Activated CD4-positive, alpha-beta T cell treated with anti-CD3 and anti-CD28 coated beads, Interleukin-2, amount 50 U/mL, for 16 hours (primary cell): ENCODE results near the gene LPCAT4.
A peak's percentile ranks its signal among the peaks of the same experiment; 100 is the strongest.
"Not testable (repeated sequence)": the region's sequence is repeated elsewhere in the genome, so short reads cannot be mapped to it uniquely, and the experiment has no call there.

Experiments used
- DNase-seq: peaks from one replicate; pipeline ENCODE4 v3.0.0-alpha.2; 2020

Gene LPCAT4

GRCh38 chr15:34362047-34362773 lies 4.8 kb downstream of the LPCAT4 start:
- no peak for DNase-seq

DNA sequence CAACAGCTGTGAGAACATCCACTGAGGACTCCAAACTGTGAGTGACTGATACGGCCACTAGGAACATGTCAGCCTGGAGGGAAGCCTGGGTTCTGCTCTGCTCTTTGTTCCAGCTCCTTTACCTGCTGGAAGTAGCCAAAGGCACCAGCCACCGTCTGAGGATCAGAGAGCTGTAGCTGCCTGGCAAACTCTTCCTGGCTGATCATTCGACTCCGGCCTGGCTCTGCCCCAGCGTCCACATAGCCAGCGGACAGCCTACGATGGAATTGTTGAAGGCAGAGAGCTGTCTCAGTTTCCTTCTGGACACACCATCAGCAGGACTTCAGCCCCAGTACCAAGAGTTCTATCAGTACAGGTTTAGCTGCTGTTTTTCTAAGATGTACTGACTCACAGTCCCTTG lies 5.7 kb downstream of the LPCAT4 start:
- DNase-seq, result no peak

DNA sequence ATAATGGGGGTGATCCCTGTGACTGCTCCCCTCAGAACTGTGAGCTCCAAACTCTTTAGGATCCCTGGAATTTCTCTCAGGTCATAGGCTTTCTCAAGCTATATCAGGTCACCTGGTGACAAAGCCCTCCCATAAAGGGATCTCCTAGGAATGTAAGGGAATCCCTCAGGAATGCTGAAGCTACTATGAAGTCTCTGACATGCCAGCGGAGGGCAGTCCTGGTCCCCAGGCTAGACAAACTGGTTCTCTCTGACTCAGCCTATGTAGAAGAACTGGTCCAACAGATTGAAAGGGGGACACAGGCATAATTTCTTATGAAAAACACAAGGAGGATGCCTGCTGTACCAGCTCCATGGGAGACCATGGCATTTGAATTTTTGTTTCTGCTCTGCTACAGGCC lies 6.7 kb downstream of the LPCAT4 start:
- DNase-seq, result no peak

- no peak for DNase-seq
Measured at GRCh38 chr15:34359416-34359815, 7.6 kb downstream of the LPCAT4 start.

- no peak for DNase-seq
Measured at GRCh38 chr15:34358948-34359347, 8.0 kb downstream of the LPCAT4 start.

DNA sequence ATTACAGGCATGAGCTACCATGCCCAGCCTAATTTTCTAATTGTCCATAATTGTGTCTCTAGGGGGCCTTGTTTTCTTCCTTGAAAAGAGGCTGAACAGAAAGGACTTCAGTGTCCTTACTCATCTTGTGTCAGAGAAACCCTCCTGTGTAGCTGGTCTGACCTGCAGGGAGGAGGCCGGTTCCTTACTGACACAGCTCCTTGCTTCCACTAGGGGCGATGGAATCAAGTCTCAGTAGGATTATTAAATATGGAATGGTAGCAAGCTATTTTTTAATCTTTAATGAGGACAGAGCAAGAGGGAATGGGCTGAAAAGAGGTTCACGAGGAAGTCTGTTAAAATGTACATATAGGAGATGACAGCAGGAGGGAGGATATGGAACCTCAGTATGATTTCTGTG lies 8.6 kb downstream of the LPCAT4 start:
- DNase-seq, result no peak

DNA sequence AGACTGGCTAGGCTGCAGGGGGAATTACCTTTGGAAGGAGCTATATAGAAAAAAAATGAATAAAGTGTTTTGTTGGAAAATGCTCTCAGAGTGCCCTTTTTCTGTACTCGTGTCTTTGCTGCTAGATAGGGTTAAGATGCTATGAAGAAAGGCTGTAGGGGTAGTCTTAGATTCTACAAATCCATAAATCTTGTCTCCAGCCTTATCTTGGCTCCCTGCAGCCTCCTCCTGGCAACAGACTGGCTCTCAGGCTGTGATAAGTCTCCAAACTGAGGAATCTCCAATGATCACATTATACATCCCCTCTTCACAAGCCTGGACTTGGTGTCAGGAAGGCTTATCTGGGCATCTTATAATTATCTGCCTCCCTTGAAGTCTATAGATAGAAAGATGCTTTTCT lies 9.3 kb downstream of the LPCAT4 start:
- no peak for DNase-seq

DNA sequence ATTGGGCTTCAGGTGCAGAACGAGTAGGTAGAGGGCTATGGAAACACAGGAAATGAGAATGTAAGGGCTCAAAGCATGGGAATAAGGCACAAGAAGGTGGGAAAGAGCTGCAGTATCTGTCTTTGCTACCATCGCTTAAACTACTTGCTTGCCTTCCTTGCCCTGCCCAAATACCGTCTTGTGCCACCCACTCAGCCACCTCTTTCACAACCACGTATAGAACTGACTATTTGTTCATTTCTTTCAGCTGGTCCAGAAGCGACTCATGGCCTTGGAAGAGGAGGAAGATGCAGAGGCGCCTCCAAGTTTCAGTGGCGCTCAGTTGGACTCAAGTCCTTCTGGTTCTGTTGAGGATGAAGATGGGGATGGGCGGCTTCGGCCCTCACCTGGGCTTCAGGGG lies 11.8 kb downstream of the LPCAT4 start:
- DNase-seq, result no peak

GRCh38 chr15:34354286-34354685 lies 12.7 kb downstream of the LPCAT4 start:
- DNase-seq, result no peak

- no peak for DNase-seq
Measured at GRCh38 chr15:34353627-34354026, 13.4 kb downstream of the LPCAT4 start.

GRCh38 chr15:34352996-34353395 lies 14.0 kb downstream of the LPCAT4 start:
- not testable (repeated sequence) for DNase-seq

- DNase-seq, result no peak
Measured at GRCh38 chr15:34349769-34350168, 17.2 kb downstream of the LPCAT4 start.

DNA sequence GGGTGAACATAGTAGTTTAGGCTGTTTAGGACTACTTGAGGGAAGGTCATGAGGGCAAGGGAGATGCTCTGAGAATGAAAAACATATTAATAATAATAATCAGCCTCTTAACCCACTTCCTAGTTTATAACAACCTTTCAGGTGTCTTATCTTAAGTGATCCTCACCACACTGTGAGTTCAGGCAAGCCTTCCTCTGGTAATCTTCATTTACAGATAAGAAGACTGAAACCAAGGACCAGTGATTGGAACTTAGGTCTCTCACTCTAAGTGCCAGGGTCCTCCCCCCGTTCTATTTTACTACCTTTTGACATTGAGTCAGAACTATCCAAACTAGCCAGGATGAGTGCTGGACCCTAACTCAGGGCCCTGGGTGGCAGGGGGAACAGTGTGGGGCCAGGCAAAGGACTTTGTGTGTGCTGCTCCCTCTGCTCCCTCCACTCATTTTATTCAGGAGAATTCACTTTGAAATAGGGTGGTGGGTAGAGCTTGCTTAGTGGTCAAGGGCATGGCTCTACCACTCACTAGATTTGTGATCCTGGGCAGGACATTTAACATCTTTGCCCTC lies 18.2 kb downstream of the LPCAT4 start:
- DNase-seq, result no peak

GRCh38 chr15:34347951-34348638 lies 18.9 kb downstream of the LPCAT4 start:
- DNase-seq, result no peak

- DNase-seq, result peak; percentile 97
Measured at GRCh38 chr15:34342737-34343575, 24.0 kb downstream of the LPCAT4 start, which contains the start of the genes NOP10 and NUTM1. Gene NOP10 (minus strand): TSS chr15:34343136. CDS start chr15:34343073, 63 bp downstream. Gene NUTM1 (plus strand): TSS chr15:34343315. CDS start chr15:34343697, 382 bp downstream.

DNA sequence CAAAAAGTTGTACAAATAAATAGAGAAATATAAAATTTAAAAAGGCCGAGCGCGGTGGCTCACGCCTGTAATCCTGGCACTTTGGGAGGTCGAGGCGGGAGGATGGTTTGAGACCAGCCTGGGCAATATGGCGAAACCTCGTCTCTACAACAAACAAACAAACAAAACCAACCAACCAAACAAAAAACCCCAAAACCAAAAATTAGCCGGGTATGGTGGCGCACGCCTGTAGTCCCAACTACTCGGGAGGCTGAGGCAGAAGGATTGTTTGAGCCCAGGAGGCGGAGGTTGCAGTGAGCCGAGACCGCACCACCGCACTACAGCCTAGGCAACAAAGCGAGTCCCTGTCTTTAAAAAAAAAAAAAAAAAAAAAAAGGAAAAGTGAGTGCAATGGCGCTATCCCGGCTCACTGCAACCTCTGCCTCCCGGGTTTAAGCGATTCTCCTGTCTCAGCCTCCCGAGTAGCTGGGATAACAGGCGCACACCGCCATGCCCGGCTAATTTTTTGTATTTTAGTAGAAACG lies 24.7 kb downstream of the LPCAT4 start:
- DNase-seq, result not testable (repeated sequence)

- DNase-seq, result no peak
Measured at GRCh38 chr15:34341381-34342212, 25.4 kb downstream of the LPCAT4 start.

DNA sequence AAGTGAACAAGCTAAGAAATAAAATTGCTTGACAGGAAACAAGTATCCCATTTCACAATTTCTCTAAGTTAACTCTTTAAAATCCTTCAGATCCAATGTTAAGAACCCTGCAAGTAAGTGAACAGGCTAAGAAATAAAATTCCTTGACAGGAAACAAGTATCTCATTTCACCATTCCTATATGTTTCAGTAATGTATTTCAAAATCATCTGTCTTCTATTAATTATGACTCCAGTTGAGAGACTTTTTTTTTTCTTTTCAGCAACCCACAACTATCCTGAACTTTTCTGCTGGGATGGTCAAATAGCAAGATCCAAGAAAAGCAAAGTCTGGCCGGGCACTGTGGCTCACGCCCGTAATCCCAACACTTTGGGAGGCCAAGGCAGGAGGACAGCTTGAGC lies 27.1 kb downstream of the LPCAT4 start:
- DNase-seq, result no peak

GRCh38 chr15:34338347-34338746 lies 28.6 kb downstream of the LPCAT4 start:
- DNase-seq, result no peak

DNA sequence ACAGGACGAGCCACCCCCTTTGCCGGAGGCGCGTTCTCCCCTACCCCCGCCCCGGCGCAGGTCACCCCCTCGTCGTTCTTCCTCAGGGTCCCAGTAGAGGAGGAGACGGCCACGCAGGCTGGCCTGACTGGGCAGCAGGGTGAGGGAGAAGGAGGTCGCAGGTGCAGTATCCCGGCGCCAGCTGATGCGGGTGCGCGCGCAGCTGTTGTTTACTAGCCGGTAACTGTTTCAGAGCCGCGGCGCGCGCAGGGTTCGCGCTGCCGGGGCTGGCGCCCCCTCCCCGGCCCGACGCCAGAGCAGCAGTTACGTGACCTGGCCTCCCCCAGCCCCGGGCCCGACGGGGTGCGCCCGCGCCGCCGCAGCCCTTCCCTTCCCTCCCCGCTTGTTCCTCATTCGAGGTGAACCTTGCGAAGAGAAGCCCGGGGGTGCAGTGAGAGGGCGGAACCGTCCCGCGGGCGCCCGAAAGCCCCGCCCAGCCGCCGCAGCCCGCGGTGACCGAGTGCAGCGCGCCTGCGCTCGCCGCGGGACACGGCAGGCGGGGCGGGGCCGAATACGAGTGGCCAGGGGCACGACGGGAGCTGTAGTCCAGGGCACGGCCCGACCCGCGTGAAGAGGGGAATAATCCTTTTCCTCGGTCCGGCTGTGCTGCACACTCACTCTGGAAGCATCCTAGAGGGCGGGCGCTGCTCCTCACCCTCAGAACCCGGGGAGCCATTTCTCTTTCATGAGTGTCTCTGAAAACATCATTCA lies 29.3 kb downstream of the LPCAT4 start, which contains the start of gene SLC12A6:
Gene SLC12A6 (minus strand): TSS at position 225 of the 750 bp plus-strand sequence. CDS start 1,101 bp downstream, outside the sequence.
- DNase-seq, result peak; percentile 91

GRCh38 chr15:34336991-34337556 lies 29.9 kb downstream of the LPCAT4 start:
- DNase-seq, result no peak
